ENCODE measurements around the gene SNRNP27. TPM values are rescaled to one million over a fixed set of nuclear protein-coding genes. Genes with fewer than 3 reads are reported as not detected.

SNRNP27 gene
- total and polyA plus RNA-seq, 9 of the 15 experiments (the other 6 are each of a cell fraction or from before 2014, with no cell fraction given) = 29.2 to 102 (median 65.7) TPM

GRCh38 chr2:69911985-69912563, 18.3 kb downstream of the SNRNP27 start (continued):
- TF ChIP-seq ZNF639 (CRISPR knock-in tag; conservative IDR thresholded peaks at IDR 0.05 in 1 of 2, IDR thresholded peaks at IDR 0.05 in 1 of 2) (no peak), ZBED1 (IDR thresholded peaks at IDR 0.05) (no peak), ZNF431 (CRISPR knock-in tag; IDR thresholded peaks at IDR 0.05) (no peak), IRF2 (CRISPR knock-in tag; IDR thresholded peaks at IDR 0.05) (no peak), FOXK2 (conservative IDR thresholded peaks at IDR 0.05 in 1 of 2, IDR thresholded peaks at IDR 0.05 in 1 of 2; ENCODE audit: low read depth in 2 of 2) (no peak), LEF1 (IDR thresholded peaks at IDR 0.05) (no peak), MGA (IDR thresholded peaks at IDR 0.05) (no peak; the same call in 1 of the 2 replicates), HDAC6 (IDR thresholded peaks at IDR 0.05; ENCODE audit: low read depth, low read length) (no peak), ZNF175 (CRISPR knock-in tag; IDR thresholded peaks at IDR 0.05; ENCODE audit: low read depth) (no peak), CXXC5 (CRISPR knock-in tag; IDR thresholded peaks at IDR 0.05) (0 out of 2 replicates have a peak, but pooled peaks have one; percentile 29), MYNN (IDR thresholded peaks at IDR 0.05) (no peak), MYNN (CRISPR knock-in tag; IDR thresholded peaks at IDR 0.05) (no peak)
- TF ChIP-seq, protein P1, sequence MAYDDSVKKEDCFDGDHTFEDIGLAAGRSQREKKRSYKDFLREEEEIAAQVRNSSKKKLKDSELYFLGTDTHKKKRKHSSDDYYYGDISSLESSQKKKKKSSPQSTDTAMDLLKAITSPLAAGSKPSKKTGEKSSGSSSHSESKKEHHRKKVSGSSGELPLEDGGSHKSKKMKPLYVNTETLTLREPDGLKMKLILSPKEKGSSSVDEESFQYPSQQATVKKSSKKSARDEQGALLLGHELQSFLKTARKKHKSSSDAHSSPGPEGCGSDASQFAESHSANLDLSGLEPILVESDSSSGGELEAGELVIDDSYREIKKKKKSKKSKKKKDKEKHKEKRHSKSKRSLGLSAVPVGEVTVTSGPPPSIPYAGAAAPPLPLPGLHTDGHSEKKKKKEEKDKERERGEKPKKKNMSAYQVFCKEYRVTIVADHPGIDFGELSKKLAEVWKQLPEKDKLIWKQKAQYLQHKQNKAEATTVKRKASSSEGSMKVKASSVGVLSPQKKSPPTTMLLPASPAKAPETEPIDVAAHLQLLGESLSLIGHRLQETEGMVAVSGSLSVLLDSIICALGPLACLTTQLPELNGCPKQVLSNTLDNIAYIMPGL (CRISPR knock-in tag; IDR thresholded peaks at IDR 0.05) = no peak
